Measurements from ENCODE around the gene HPS4. TPM values are rescaled to one million over a fixed set of nuclear protein-coding genes. Genes with fewer than 3 reads are reported as not detected.

The HPS4 gene
- total RNA-seq, 1 donor, result 56.8 TPM

DNA sequence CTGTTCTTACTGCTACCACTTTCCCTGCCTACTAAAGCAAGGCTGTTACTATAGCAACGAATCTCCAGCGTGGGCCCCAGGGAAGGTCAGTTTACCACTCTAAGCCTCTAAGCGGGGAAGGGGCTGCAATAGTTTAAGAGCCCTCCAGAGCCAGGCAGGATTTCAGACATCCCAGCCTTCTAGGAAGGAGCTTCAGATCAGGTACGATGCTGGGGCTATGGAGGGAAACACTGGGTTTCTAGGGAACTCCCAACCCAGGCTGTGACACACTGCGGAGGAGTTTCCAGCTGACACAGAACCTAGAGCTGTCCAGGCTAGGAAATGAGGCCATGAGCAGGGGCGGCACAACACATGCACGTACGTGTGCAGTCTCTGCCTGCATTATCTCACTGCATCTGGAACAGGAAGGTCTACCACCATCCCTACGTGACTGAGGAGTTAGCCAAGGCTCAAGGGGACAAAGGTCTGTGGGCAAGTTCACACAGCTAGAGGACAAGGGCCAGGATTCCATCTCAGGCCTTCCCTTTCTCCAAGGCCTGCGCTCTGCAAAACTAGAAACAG is 20.4 kb downstream of the HPS4 start:
- Histone ChIP-seq H3K9me3 (ENCODE audit: low read depth, low read length) (no peaks in the 10 kb centered on the region), H3K27me3 (ENCODE audit: insufficient read depth, low read length) (no peaks in the 10 kb centered on the region), H3K4me3 (ENCODE audit: low read length) (no peak overlapping the region), H3K4me1 (ENCODE audit: insufficient read depth, low read length) (no peaks in the 10 kb centered on the region)

DNA sequence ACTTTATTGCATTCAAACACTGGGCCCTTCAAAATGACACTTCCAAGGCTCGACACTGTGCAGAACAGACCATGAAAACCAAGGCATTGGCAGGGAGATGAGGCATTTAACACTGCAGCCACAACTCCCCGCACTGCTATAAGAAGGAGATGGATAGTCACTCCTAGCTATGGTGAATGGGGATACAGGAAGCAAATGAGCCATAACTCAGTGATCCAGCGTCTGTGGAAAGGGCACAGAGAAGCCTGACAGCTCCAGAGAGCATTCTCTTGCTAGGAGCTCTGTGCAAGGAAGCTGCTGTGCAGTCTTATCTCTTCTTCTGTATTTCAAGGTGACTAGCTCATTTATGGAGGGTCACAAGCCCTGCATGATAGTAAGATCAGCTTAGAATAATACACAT is 20.9 kb downstream of the HPS4 start:
- Histone ChIP-seq H3K4me1 (ENCODE audit: insufficient read depth, low read length) (no peaks in the 10 kb centered on the region), H3K4me3 (ENCODE audit: low read length) (no peak overlapping the region), H3K9me3 (ENCODE audit: low read depth, low read length) (no peaks in the 10 kb centered on the region), H3K27me3 (ENCODE audit: insufficient read depth, low read length) (no peaks in the 10 kb centered on the region)

DNA sequence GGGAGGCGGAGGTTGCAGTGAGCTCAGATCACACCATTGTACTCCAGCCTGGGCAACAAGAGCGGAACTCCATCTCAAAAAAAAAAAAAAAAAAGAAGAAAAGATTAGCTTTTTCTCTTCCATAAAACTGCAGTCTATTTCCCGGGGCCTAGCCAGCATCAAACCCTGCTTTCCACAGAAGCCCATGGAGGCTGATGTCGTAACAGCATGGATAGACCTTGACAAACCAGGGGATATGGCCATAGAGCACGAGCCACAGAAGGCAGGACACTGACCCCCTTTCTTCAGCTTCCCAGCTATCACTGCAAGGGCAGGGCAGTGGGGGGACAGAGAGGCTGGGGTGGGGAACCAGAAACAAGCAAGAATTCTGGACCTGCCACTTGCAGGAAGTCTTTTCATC is 21.5 kb downstream of the HPS4 start:
- Histone ChIP-seq H3K4me3 (ENCODE audit: low read length) (no peak overlapping the region), H3K9me3 (ENCODE audit: low read depth, low read length) (no peaks in the 10 kb centered on the region), H3K4me1 (ENCODE audit: insufficient read depth, low read length) (no peaks in the 10 kb centered on the region), H3K27me3 (ENCODE audit: insufficient read depth, low read length) (no peaks in the 10 kb centered on the region)

DNA sequence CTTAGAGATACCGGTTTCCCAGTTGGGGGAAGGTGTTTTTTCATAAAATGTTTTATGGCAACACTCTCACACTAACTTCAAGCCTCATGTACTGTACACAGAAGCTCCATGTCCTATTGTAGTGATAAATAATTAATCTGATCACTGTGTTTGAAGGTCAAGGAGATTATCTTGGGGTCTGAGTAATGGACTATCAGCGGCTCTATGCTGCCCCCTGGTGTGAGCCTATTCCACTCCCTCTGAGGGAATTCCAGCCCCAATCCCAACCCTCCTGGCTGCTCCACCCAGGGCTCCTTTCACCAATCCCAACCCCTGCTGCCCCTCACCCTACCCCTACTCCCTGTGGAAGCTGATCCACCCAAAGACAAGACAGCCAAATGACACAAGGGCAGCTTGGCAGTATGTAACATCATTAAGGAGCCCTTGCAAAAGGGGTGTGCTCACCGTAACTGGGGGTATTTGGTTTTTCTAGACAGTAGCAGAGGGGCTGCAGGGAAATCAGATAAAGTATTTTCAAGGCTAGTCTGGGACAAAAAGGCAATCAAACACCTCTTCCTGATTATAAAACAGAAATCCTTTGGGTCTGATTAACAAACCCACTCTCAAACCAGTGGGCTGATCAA is 22.3 kb downstream of the HPS4 start:
- Histone ChIP-seq H3K4me3 (ENCODE audit: low read length) (no peak overlapping the region), H3K4me1 (ENCODE audit: insufficient read depth, low read length) (no peaks in the 10 kb centered on the region), H3K9me3 (ENCODE audit: low read depth, low read length) (no peaks in the 10 kb centered on the region), H3K27me3 (ENCODE audit: insufficient read depth, low read length) (no peaks in the 10 kb centered on the region)

DNA sequence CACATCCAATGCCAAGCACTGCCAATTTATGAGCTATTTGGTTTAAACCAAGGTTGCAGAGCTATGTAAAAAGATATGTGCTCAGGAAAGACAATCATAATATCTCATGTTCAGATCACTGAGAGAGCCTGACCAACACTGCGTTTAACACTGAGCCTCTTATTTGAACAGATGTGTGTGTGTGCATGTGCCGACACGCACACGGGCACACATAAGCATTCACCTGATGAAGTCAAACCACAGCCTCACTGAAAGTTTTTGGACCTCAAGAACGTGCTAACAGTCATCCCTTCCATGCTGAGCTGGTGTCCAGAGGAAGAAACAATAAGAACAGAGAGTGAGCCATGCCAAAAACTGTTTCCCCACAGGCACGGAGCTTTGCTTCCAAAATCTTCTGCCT is 23.4 kb downstream of the HPS4 start:
- H3K4me3 ChIP-seq (ENCODE audit: low read length), result no peak overlapping the region
- H3K9me3 ChIP-seq (ENCODE audit: low read depth, low read length), result no peaks in the 10 kb centered on the region
- no peaks in the 10 kb centered on the region for H3K27me3 ChIP-seq (ENCODE audit: insufficient read depth, low read length)
- H3K4me1 ChIP-seq (ENCODE audit: insufficient read depth, low read length), result no peaks in the 10 kb centered on the region

GRCh38 chr22:26457661-26458272 is 25.8 kb downstream of the HPS4 start:
- no peaks in the 10 kb centered on the region for H3K4me1 ChIP-seq (ENCODE audit: insufficient read depth, low read length)
- H3K4me3 ChIP-seq (ENCODE audit: low read length), result no peak overlapping the region
- H3K9me3 ChIP-seq (ENCODE audit: low read depth, low read length), result no peaks in the 10 kb centered on the region
- H3K27me3 ChIP-seq (ENCODE audit: insufficient read depth, low read length), result no peaks in the 10 kb centered on the region

DNA sequence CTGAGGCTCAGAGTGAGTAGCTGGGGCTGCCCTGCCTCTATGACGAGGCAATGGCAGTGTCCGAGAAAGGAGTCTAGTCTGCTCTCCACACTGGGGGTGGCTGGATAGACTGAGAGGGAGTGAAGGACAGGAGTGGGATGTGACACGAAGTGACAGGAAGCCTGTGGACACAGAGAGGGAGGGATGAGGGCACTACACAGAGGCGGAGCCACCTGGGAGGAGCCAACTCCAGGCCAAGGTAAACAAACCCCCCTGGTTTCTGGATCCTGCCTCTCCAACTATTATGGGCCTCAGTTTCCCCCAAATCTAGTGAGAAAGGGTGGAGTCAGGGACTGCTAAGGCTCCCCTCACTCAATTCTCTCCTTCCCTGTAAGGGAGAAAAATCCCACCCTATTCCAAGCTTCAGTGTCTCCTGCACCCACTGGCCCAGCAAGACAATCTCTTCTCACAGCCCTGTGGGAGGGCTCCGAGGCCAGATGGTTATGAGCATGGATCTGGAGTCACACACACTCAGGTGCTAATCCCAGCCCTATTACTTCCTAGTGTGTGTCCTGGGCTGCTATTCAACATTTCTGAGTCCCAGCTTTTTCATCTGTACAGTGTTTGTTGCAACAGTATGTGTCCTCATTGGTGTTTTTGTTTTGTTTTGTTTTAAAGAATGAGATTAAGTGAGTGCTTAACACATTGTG is 29.6 kb downstream of the HPS4 start:
- no peaks in the 10 kb centered on the region for H3K27me3 ChIP-seq (ENCODE audit: insufficient read depth, low read length)
- no peak overlapping the region for H3K4me3 ChIP-seq (ENCODE audit: low read length)
- no peaks in the 10 kb centered on the region for H3K4me1 ChIP-seq (ENCODE audit: insufficient read depth, low read length)
- H3K9me3 ChIP-seq (ENCODE audit: low read depth, low read length), result no peaks in the 10 kb centered on the region

GRCh38 chr22:26453216-26453615 is 30.4 kb downstream of the HPS4 start:
- H3K4me3 ChIP-seq (ENCODE audit: low read length), result no peak overlapping the region
- H3K4me1 ChIP-seq (ENCODE audit: insufficient read depth, low read length), result no peaks in the 10 kb centered on the region
- no peaks in the 10 kb centered on the region for H3K27me3 ChIP-seq (ENCODE audit: insufficient read depth, low read length)
- H3K9me3 ChIP-seq (ENCODE audit: low read depth, low read length), result no peaks in the 10 kb centered on the region

DNA sequence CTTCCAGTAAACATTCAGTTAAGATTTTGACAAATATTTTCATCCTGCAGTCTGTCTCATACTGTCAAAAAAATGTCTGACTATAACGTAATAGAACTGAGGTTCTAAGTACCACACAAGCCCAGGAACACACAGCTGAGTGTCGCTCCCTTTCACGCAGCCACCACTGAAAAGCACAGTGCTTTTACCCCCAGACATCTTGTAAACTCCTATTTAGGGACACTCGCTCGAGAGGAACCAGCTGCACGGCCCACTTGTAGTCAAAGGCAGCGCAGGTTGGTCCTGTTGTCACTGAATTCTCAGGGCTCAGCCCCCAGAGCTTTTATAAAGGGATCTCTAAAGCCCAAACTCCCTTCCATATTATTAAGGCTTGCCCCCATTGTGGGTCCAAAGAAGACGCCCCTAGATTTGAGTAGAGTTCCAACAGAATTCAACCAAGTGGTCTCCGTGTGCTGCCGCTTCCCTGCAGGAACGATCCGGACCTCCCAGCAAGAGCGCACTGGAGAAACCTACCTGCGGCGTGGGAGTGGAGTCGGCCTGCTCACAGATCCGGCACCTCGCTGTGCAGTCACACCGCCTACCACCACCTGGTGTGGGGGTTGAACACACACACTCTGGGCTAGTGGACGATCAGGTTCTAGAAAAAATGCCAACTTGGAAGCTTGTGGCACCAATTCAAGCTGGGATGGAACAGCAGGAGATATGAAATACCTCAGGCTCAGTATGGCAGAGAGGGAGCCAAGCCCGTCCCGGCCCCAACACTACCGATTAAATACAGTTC is 31.2 kb downstream of the HPS4 start:
- Histone ChIP-seq H3K4me3 (ENCODE audit: low read length) (no peak overlapping the region), H3K9me3 (ENCODE audit: low read depth, low read length) (no peaks in the 10 kb centered on the region), H3K4me1 (ENCODE audit: insufficient read depth, low read length) (no peaks in the 10 kb centered on the region), H3K27me3 (ENCODE audit: insufficient read depth, low read length) (no peaks in the 10 kb centered on the region)

DNA sequence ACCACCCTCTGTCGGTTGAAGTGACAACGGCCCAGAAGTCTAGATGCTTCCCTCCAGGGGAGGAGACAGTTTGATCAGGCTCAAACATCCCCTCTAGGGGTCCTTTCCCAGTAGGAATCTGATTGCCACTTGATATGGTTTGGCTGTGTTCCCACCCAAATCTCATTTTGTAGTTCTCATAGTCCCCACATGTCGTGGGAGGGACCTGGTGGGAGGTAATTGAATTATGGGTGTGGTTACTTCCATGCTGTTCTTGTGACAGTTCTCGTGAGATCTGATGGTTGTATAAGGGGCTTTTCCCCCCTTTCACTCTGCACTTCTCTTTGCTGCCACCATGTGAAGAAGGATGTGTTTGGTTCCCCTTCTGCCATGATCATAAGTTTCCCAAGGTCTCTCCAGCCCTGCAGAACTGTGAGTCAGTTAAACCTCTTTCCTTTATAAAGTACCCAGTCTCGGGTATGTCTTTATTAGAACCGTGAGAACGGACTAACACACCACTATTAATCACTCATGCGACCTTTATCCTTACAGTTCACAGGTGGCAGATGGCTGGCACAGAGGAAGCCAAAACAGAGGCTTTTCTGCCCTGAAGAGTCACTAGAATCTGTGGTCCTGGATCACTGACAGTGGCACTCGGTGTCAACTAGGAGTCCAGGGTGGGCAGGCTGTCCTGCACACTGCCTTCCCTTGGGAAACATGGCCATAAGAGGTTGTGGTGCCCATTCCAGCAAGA is 33.0 kb downstream of the HPS4 start:
- H3K27me3 ChIP-seq (ENCODE audit: insufficient read depth, low read length), result no peaks in the 10 kb centered on the region
- no peaks in the 10 kb centered on the region for H3K9me3 ChIP-seq (ENCODE audit: low read depth, low read length)
- H3K4me3 ChIP-seq (ENCODE audit: low read length), result no peak overlapping the region
- no peaks in the 10 kb centered on the region for H3K4me1 ChIP-seq (ENCODE audit: insufficient read depth, low read length)

- no peak overlapping the region for H3K4me3 ChIP-seq (ENCODE audit: low read length)
- no peaks in the 10 kb centered on the region for H3K4me1 ChIP-seq (ENCODE audit: insufficient read depth, low read length)
- no peaks in the 10 kb centered on the region for H3K27me3 ChIP-seq (ENCODE audit: insufficient read depth, low read length)
- no peaks in the 10 kb centered on the region for H3K9me3 ChIP-seq (ENCODE audit: low read depth, low read length)
Observed at GRCh38 chr22:26448941-26449340, 34.6 kb downstream of the HPS4 start.

DNA sequence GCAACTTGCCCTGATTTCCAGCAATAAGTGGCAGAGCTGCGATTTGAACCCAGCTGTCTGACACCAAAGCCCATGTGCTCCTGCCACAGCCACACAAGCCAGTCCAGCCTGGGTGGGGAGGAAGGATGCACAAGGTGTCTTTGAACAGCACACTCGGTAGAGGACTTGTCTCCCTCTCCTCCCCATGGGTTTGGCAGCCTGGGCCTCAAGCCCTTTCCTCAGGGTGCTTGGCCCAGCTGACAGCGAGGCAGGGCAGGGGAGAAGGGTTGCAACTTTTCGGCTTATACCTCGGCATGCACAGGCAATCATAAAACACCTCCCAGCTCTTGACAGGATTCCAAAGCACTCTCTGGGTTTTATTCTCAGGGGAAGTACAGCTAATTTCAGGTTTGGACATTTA is 35.2 kb downstream of the HPS4 start:
- H3K9me3 ChIP-seq (ENCODE audit: low read depth, low read length), result no peaks in the 10 kb centered on the region
- no peak overlapping the region for H3K4me3 ChIP-seq (ENCODE audit: low read length)
- no peaks in the 10 kb centered on the region for H3K4me1 ChIP-seq (ENCODE audit: insufficient read depth, low read length)
- no peaks in the 10 kb centered on the region for H3K27me3 ChIP-seq (ENCODE audit: insufficient read depth, low read length)

GRCh38 chr22:26447584-26448329 is 35.8 kb downstream of the HPS4 start:
- H3K9me3 ChIP-seq (ENCODE audit: low read depth, low read length), result no peaks in the 10 kb centered on the region
- no peak overlapping the region for H3K4me3 ChIP-seq (ENCODE audit: low read length)
- H3K27me3 ChIP-seq (ENCODE audit: insufficient read depth, low read length), result no peaks in the 10 kb centered on the region
- no peaks in the 10 kb centered on the region for H3K4me1 ChIP-seq (ENCODE audit: insufficient read depth, low read length)
